GM12865 (cell line): ENCODE data around the gene LMTK3.
"Not testable (repeated sequence)": the region's sequence is repeated elsewhere in the genome, so short reads cannot be mapped to it uniquely, and the experiment has no call there.

Source experiments
- DNase-seq: peaks from one replicate; pipeline ENCODE4 v3.0.0; 2010; ENCODE audit warnings: low read depth
- H3K4me3 ChIP-seq: 2 replicates; pipeline ENCODE4 v1.5.1; 2011; ENCODE audit warnings: mild to moderate bottlenecking, low read depth, low read length, control low read depth
- CTCF ChIP-seq: IDR thresholded peaks from 2 replicates; pipeline ENCODE4 v1.5.1; 2011; ENCODE audit warnings: low read length, control low read depth, low read depth, inconsistent platforms; ENCODE audit not compliant: insufficient read depth; ENCODE audit errors: missing control alignments

Gene LMTK3

GRCh38 chr19:48524732-48525131 lies 13.1 kb upstream of the LMTK3 start:
- no peak for DNase-seq
- TF ChIP-seq CTCF: no peak
- no peak overlapping the region for H3K4me3 ChIP-seq

GRCh38 chr19:48524221-48524620 lies 12.6 kb upstream of the LMTK3 start:
- TF ChIP-seq CTCF: no peak
- no peak for DNase-seq
- no peak overlapping the region for H3K4me3 ChIP-seq

GRCh38 chr19:48520134-48520533 lies 8.5 kb upstream of the LMTK3 start:
- DNase-seq: no peak
- H3K4me3 ChIP-seq: no peak overlapping the region
- TF ChIP-seq CTCF: no peak

GRCh38 chr19:48519426-48519825 lies 7.8 kb upstream of the LMTK3 start:
- not testable (repeated sequence) for DNase-seq, H3K4me3 ChIP-seq

- DNase-seq: no peak
- no peak for TF ChIP-seq CTCF
- H3K4me3 ChIP-seq: no peak overlapping the region
These were observed 6.6 kb upstream of the LMTK3 start for GRCh38 chr19:48518207-48518606.

- TF ChIP-seq CTCF: no peak
- DNase-seq: no peak
- no peak overlapping the region for H3K4me3 ChIP-seq
These were observed 4.9 kb upstream of the LMTK3 start for GRCh38 chr19:48516536-48516935.

GRCh38 chr19:48514123-48514458 lies 2.5 kb upstream of the LMTK3 start:
- DNase-seq: no peak
- no peak for TF ChIP-seq CTCF
- H3K4me3 ChIP-seq: peak overlapping the region; percentile 77

- DNase-seq: peak; percentile 83
- TF ChIP-seq CTCF: no peak
- peak overlapping the region; percentile 77 for H3K4me3 ChIP-seq
These were observed 1.9 kb upstream of the LMTK3 start for GRCh38 chr19:48513289-48514122.
